ENCODE measurements around the gene IMMP2L. TPM values are rescaled to one million over a fixed set of nuclear protein-coding genes. Genes with fewer than 3 reads are reported as not detected.
"Not testable (repeated sequence)": the region's sequence is repeated elsewhere in the genome, so short reads cannot be mapped to it uniquely, and the experiment has no call there.

The IMMP2L gene
- total and polyA plus RNA-seq, 4 donors = 9.2 to 34.7 (median 11.1) TPM

DNA sequence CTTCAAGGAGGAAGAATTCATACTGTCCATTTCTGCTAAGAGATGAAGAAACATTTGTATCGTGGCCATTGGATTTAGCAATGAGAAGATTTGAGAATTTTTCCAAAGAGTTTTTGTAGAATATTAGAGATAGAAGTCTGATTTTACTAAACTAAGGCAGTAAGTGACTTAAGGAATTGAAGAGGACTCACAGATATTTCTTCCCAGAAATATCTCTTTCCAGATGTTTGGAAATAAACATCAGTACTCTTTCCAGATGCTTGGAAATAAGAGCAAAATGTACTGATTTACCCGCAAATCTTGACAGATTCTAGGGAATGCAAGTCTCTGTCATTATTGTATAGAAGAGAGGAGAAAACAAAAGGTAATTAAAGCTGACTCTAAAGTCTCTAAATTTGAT is 91.3 kb downstream of the IMMP2L start:
- no peak overlapping the region for H3K9ac ChIP-seq (ENCODE audit: insufficient read depth in 1 of 2, low read length in 2 of 2)
- WGBS, 2 donors = 93 to 97% methylated on average over 2 of the region's 2 CpGs

DNA sequence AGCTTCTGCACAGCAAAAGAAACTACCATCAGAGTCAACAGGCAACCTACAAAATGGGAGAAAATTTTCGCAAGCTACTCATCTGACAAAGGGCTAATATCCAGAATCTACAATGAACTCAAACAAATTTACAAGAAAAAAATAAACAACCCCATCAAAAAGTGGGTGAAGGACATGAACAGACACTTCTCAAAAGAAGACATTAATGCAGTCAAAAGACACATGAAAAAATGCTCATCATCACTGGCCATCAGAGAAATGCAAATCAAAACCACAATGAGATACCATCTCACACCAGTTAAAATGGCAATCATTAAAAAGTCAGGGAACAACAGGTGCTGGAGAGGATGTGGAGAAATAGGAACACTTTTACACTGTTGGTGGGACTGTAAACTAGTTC is 92.4 kb downstream of the IMMP2L start:
- 93 to 98% methylated on average over 1 of the region's 1 CpG for WGBS, 2 donors
- not testable (repeated sequence) for H3K27me3 ChIP-seq (ENCODE audit: control insufficient read depth in 3 of 3, insufficient read depth in 3 of 3, low read length in 2 of 3); H3K9ac ChIP-seq (ENCODE audit: insufficient read depth in 1 of 2, low read length in 2 of 2); H3K36me3 ChIP-seq (ENCODE audit: control insufficient read depth in 4 of 4, insufficient read depth in 4 of 4, low read length in 4 of 4); H3K4me3 ChIP-seq; H3K4me1 ChIP-seq (ENCODE audit: control insufficient read depth in 5 of 5, insufficient read depth in 5 of 5, low read length in 5 of 5); H3K9me3 ChIP-seq (ENCODE audit: control insufficient read depth in 4 of 4, insufficient read depth in 3 of 4, low read length in 3 of 4); DNase-seq; ATAC-seq (ENCODE audit: insufficient read depth, low FRiP score); H3K27ac ChIP-seq (ENCODE audit: low read depth in 1 of 2, low read length in 1 of 2)

More for the DNA sequence above, 91.3 kb downstream of the IMMP2L start:
- DNase-seq = no peak
- no peak for ATAC-seq (ENCODE audit: insufficient read depth, low FRiP score)
- no peaks in the 10 kb centered on the region for H3K4me1 ChIP-seq (ENCODE audit: control insufficient read depth in 5 of 5, insufficient read depth in 5 of 5, low read length in 5 of 5)
- H3K36me3 ChIP-seq (ENCODE audit: control insufficient read depth in 4 of 4, insufficient read depth in 4 of 4, low read length in 4 of 4) = no peaks in the 10 kb centered on the region
- peaks cover 0 to 3% (median 0%) of the 10 kb centered on the region in 4 donors for H3K9me3 ChIP-seq (ENCODE audit: control insufficient read depth in 4 of 4, insufficient read depth in 3 of 4, low read length in 3 of 4)
- no peak overlapping the region for H3K27ac ChIP-seq (ENCODE audit: low read depth in 1 of 2, low read length in 1 of 2)
- H3K27me3 ChIP-seq (ENCODE audit: control insufficient read depth in 3 of 3, insufficient read depth in 3 of 3, low read length in 2 of 3) = no peaks in the 10 kb centered on the region
- no peak overlapping the region for H3K4me3 ChIP-seq
- TF ChIP-seq, protein P1, sequence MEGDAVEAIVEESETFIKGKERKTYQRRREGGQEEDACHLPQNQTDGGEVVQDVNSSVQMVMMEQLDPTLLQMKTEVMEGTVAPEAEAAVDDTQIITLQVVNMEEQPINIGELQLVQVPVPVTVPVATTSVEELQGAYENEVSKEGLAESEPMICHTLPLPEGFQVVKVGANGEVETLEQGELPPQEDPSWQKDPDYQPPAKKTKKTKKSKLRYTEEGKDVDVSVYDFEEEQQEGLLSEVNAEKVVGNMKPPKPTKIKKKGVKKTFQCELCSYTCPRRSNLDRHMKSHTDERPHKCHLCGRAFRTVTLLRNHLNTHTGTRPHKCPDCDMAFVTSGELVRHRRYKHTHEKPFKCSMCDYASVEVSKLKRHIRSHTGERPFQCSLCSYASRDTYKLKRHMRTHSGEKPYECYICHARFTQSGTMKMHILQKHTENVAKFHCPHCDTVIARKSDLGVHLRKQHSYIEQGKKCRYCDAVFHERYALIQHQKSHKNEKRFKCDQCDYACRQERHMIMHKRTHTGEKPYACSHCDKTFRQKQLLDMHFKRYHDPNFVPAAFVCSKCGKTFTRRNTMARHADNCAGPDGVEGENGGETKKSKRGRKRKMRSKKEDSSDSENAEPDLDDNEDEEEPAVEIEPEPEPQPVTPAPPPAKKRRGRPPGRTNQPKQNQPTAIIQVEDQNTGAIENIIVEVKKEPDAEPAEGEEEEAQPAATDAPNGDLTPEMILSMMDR (IDR thresholded peaks at IDR 0.05; ENCODE audit: control extremely low read depth, extremely low read depth) = no peak

- H3K9ac ChIP-seq (ENCODE audit: insufficient read depth in 1 of 2, low read length in 2 of 2) = not testable (repeated sequence)
Observed at GRCh38 chr7:111465774-111466173, 96.5 kb downstream of the IMMP2L start.

GRCh38 chr7:111460695-111461094 is 101.6 kb downstream of the IMMP2L start:
- TF ChIP-seq, protein P1 (IDR thresholded peaks at IDR 0.05; ENCODE audit: control extremely low read depth, extremely low read depth) = no peak
- ATAC-seq (ENCODE audit: insufficient read depth, low FRiP score) = no peak
- no peak for DNase-seq
- Histone ChIP-seq H3K36me3 (ENCODE audit: control insufficient read depth in 4 of 4, insufficient read depth in 4 of 4, low read length in 4 of 4) (no peaks in the 10 kb centered on the region), H3K27ac (ENCODE audit: low read depth in 1 of 2, low read length in 1 of 2) (no peak overlapping the region), H3K4me1 (ENCODE audit: control insufficient read depth in 5 of 5, insufficient read depth in 5 of 5, low read length in 5 of 5) (no peaks in the 10 kb centered on the region), H3K4me3 (no peak overlapping the region), H3K9me3 (ENCODE audit: control insufficient read depth in 4 of 4, insufficient read depth in 3 of 4, low read length in 3 of 4) (no peaks in the 10 kb centered on the region), H3K9ac (ENCODE audit: insufficient read depth in 1 of 2, low read length in 2 of 2) (no peak overlapping the region), H3K27me3 (ENCODE audit: control insufficient read depth in 3 of 3, insufficient read depth in 3 of 3, low read length in 2 of 3) (no peaks in the 10 kb centered on the region)

More at GRCh38 chr7:111465774-111466173, 96.5 kb downstream of the IMMP2L start:
- not testable (repeated sequence) for DNase-seq; H3K36me3 ChIP-seq (ENCODE audit: control insufficient read depth in 4 of 4, insufficient read depth in 4 of 4, low read length in 4 of 4); H3K9me3 ChIP-seq (ENCODE audit: control insufficient read depth in 4 of 4, insufficient read depth in 3 of 4, low read length in 3 of 4); H3K27ac ChIP-seq (ENCODE audit: low read depth in 1 of 2, low read length in 1 of 2); H3K27me3 ChIP-seq (ENCODE audit: control insufficient read depth in 3 of 3, insufficient read depth in 3 of 3, low read length in 2 of 3); H3K4me1 ChIP-seq (ENCODE audit: control insufficient read depth in 5 of 5, insufficient read depth in 5 of 5, low read length in 5 of 5); ATAC-seq (ENCODE audit: insufficient read depth, low FRiP score); H3K4me3 ChIP-seq
- WGBS, 2 donors = 93 to 98% methylated on average over 3 of the region's 3 CpGs

All from lung (tissue), 12 donors.